Measurements from ENCODE around the gene POMGNT1.

POMGNT1 gene

GRCh38 chr1:46183079-46183847 lies 15.0 kb downstream of the POMGNT1 start:
- DNase-seq (ENCODE audit: low spot score), result peak; percentile 91

GRCh38 chr1:46181343-46182260 lies 16.6 kb downstream of the POMGNT1 start:
- no peak for DNase-seq (ENCODE audit: low spot score)

GRCh38 chr1:46180082-46180616 lies 18.1 kb downstream of the POMGNT1 start:
- no peak for DNase-seq (ENCODE audit: low spot score)

GRCh38 chr1:46179138-46180081 lies 18.8 kb downstream of the POMGNT1 start:
- DNase-seq (ENCODE audit: low spot score), result peak; percentile 80

- DNase-seq (ENCODE audit: low spot score), result no peak
Observed at GRCh38 chr1:46176211-46176865, 21.9 kb downstream of the POMGNT1 start, which contains the start of gene P3R3URF. TSS of gene P3R3URF (minus strand) at chr1:46176488. CDS start at chr1:46176471, 17 bp downstream.

- no peak for DNase-seq (ENCODE audit: low spot score)
Observed at GRCh38 chr1:46175243-46175642, 23.0 kb downstream of the POMGNT1 start.

- no peak for DNase-seq (ENCODE audit: low spot score)
Observed at GRCh38 chr1:46174448-46175231, 23.6 kb downstream of the POMGNT1 start, which contains the start of gene TSPAN1. TSS of gene TSPAN1 (plus strand) at chr1:46175087. CDS start at chr1:46181108, 6,021 bp downstream.

GRCh38 chr1:46173361-46173856 lies 24.8 kb downstream of the POMGNT1 start:
- DNase-seq (ENCODE audit: low spot score), result no peak

- no peak for DNase-seq (ENCODE audit: low spot score)
Observed at GRCh38 chr1:46172321-46172720, 25.9 kb downstream of the POMGNT1 start.

- DNase-seq (ENCODE audit: low spot score), result no peak
Observed at GRCh38 chr1:46171871-46172270, 26.4 kb downstream of the POMGNT1 start.

- DNase-seq (ENCODE audit: low spot score), result peak; percentile 74
Observed at GRCh38 chr1:46171351-46171750, 26.9 kb downstream of the POMGNT1 start.

GRCh38 chr1:46169811-46170454 lies 28.3 kb downstream of the POMGNT1 start:
- no peak for DNase-seq (ENCODE audit: low spot score)

GRCh38 chr1:46168477-46168876 lies 29.8 kb downstream of the POMGNT1 start:
- DNase-seq (ENCODE audit: low spot score), result no peak

GRCh38 chr1:46166521-46167462 lies 31.4 kb downstream of the POMGNT1 start:
- DNase-seq (ENCODE audit: low spot score), result no peak

GRCh38 chr1:46160212-46160611 lies 38.0 kb downstream of the POMGNT1 start:
- DNase-seq (ENCODE audit: low spot score), result no peak

- DNase-seq (ENCODE audit: low spot score), result no peak
Observed at GRCh38 chr1:46159516-46159915, 38.7 kb downstream of the POMGNT1 start.

GRCh38 chr1:46158312-46159281 lies 39.6 kb downstream of the POMGNT1 start:
- DNase-seq (ENCODE audit: low spot score), result no peak

All from kidney capillary endothelial cell (primary cell).